ENCODE measurements around the gene DEFB126. TPM values are rescaled to one million over a fixed set of nuclear protein-coding genes. Genes with fewer than 3 reads are reported as not detected.

DEFB126 gene
- total RNA-seq, 1 donor from 2014 or later: not detected

DNA sequence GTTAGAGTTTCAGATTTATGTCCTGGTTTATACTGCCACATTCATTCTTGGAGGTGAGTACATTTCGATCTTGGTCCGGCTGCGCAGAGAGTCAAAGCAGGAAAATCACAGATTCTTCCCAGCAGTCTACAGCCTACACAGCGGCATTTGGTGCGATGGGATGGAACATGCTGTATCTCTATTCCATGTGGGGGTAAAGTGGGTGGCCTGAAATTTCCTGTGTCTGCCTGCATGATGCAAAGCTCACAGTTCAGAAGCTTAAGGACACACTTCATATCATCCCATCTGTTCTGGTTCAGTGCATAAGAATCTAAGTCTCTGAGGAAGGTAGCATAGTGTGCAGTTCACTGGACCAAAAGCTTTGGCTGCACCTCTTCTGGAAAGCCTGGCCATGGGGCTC is 14.8 kb downstream of the DEFB126 start, which contains the start of gene DEFB127:
TSS of gene DEFB127 (plus strand) at position 301 of the 400 bp plus-strand sequence. CDS start at position 392, 91 bp downstream.
- H3K27me3 ChIP-seq (ENCODE audit: control insufficient read depth, insufficient read depth, low read length): no peaks in the 10 kb centered on the region
- no peak for FAIRE-seq
- no peak within 1 kb of the TSS for H3K4me3 ChIP-seq (ENCODE audit: low read depth, low read length)
- H3K36me3 ChIP-seq (ENCODE audit: control insufficient read depth, insufficient read depth, low read length): no peaks in the 10 kb centered on the region
- DNase-seq (ENCODE audit: low read depth): no peak
- TF ChIP-seq CTCF (IDR thresholded peaks at IDR 0.05; ENCODE audit: insufficient read depth, low read length, severe bottlenecking): no peak

GRCh38 chr20:164618-165017 is 22.2 kb downstream of the DEFB126 start:
- DNase-seq (ENCODE audit: low read depth): no peak
- H3K36me3 ChIP-seq (ENCODE audit: control insufficient read depth, insufficient read depth, low read length): no peaks in the 10 kb centered on the region

GRCh38 chr20:168876-169275 is 26.5 kb downstream of the DEFB126 start:
- H3K27me3 ChIP-seq (ENCODE audit: control insufficient read depth, insufficient read depth, low read length): no peaks in the 10 kb centered on the region

More at GRCh38 chr20:164618-165017, 22.2 kb downstream of the DEFB126 start:
- TF ChIP-seq CTCF (IDR thresholded peaks at IDR 0.05; ENCODE audit: insufficient read depth, low read length, severe bottlenecking): no peak
- Histone ChIP-seq H3K4me3 (ENCODE audit: low read depth, low read length) (no peak overlapping the region), H3K27me3 (ENCODE audit: control insufficient read depth, insufficient read depth, low read length) (no peaks in the 10 kb centered on the region)
- FAIRE-seq: no peak

GRCh38 chr20:184288-184687 is 41.9 kb downstream of the DEFB126 start:
- Histone ChIP-seq H3K36me3 (ENCODE audit: control insufficient read depth, insufficient read depth, low read length) (no peaks in the 10 kb centered on the region), H3K27me3 (ENCODE audit: control insufficient read depth, insufficient read depth, low read length) (no peaks in the 10 kb centered on the region), H3K4me3 (ENCODE audit: low read depth, low read length) (no peak overlapping the region)
- DNase-seq (ENCODE audit: low read depth): no peak
- no peak for FAIRE-seq
- TF ChIP-seq CTCF (IDR thresholded peaks at IDR 0.05; ENCODE audit: insufficient read depth, low read length, severe bottlenecking): no peak

More at GRCh38 chr20:168876-169275, 26.5 kb downstream of the DEFB126 start:
- DNase-seq (ENCODE audit: low read depth): no peak
- no peaks in the 10 kb centered on the region for H3K36me3 ChIP-seq (ENCODE audit: control insufficient read depth, insufficient read depth, low read length)
- peak; percentile 13 for FAIRE-seq
- no peak for TF ChIP-seq CTCF (IDR thresholded peaks at IDR 0.05; ENCODE audit: insufficient read depth, low read length, severe bottlenecking)
- no peak overlapping the region for H3K4me3 ChIP-seq (ENCODE audit: low read depth, low read length)

DNA sequence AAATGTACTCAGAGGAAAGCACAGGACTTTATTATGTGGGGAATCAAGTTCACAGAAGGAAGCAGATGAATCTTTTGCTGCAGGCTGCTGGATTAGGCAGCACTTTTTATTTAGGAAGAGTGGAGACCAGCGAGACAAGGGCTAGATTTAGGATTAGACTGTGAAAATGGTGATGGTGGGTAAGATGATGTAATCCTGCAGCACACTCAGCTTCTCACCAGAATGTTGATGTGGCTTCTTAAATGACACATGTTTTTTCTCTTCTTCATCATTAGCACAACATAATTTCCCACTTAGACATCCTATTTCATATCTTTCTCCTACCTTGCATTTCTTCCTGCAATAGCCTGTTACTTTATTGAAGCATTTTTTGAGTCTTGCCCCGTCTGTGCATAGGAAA is 45.3 kb downstream of the DEFB126 start:
- no peaks in the 10 kb centered on the region for H3K27me3 ChIP-seq (ENCODE audit: control insufficient read depth, insufficient read depth, low read length)
- no peak for FAIRE-seq

More for the DNA sequence above, 45.3 kb downstream of the DEFB126 start:
- no peak for DNase-seq (ENCODE audit: low read depth)
- H3K4me3 ChIP-seq (ENCODE audit: low read depth, low read length): no peak overlapping the region
- no peaks in the 10 kb centered on the region for H3K36me3 ChIP-seq (ENCODE audit: control insufficient read depth, insufficient read depth, low read length)
- no peak for TF ChIP-seq CTCF (IDR thresholded peaks at IDR 0.05; ENCODE audit: insufficient read depth, low read length, severe bottlenecking)

All from bronchial epithelial cell (primary cell).